NB4 (cell line): ENCODE results near the gene SMIM11.

Experiments
- CTCF ChIP-seq: IDR thresholded peaks from one replicate; pipeline ENCODE4 v1.5.1; 2012; ENCODE audit warnings: low read depth, low read length
- POLR2A ChIP-seq: IDR thresholded peaks from 2 replicates; pipeline ENCODE4 v1.6.1; 2011; ENCODE audit warnings: mild to moderate bottlenecking; ENCODE audit not compliant: insufficient read length; ENCODE audit errors: extremely low read depth

- TF ChIP-seq CTCF = no peak
- TF ChIP-seq POLR2A = no peak
Observed at GRCh38 chr21:34364921-34365320, 10.4 kb upstream of the SMIM11 start.
